Sigmoid colon (tissue), 4 donors: ENCODE results near the gene PLCD1.

Experiments used
- EP300 ChIP-seq, 4 donors: sonication (generic); formaldehyde crosslinking; IDR thresholded peaks; one replicate each; pipeline ENCODE4 v1.6.1; 2017; ENCODE audit warnings: antibody characterized with exemption in 4 of 4
- POLR2A ChIP-seq, 2 donors: fragments of 450-650 bp; IDR thresholded peaks; one replicate each; pipeline ENCODE4 v1.6.1; 2016; ENCODE audit warnings: antibody characterized with exemption in 2 of 2, mild to moderate bottlenecking in 2 of 2, moderate library complexity in 2 of 2
- POLR2AphosphoS5 ChIP-seq, 4 donors: sonication (generic); formaldehyde crosslinking; IDR thresholded peaks; one replicate each; pipeline ENCODE4 v1.6.1; 2017; ENCODE audit warnings: antibody characterized with exemption in 4 of 4
- TF ChIP-seq, protein P1 (sequence below), 4 experiments: fragments of 450-650 bp in 3 of 4; fragments of 200-600 bp in 1 of 4; IDR thresholded peaks; one replicate each; pipeline ENCODE4 v1.5.1; 2016 to 2019; ENCODE audit warnings: antibody characterized with exemption in 4 of 4, mild to moderate bottlenecking in 3 of 4, moderate library complexity in 2 of 4

DNA sequence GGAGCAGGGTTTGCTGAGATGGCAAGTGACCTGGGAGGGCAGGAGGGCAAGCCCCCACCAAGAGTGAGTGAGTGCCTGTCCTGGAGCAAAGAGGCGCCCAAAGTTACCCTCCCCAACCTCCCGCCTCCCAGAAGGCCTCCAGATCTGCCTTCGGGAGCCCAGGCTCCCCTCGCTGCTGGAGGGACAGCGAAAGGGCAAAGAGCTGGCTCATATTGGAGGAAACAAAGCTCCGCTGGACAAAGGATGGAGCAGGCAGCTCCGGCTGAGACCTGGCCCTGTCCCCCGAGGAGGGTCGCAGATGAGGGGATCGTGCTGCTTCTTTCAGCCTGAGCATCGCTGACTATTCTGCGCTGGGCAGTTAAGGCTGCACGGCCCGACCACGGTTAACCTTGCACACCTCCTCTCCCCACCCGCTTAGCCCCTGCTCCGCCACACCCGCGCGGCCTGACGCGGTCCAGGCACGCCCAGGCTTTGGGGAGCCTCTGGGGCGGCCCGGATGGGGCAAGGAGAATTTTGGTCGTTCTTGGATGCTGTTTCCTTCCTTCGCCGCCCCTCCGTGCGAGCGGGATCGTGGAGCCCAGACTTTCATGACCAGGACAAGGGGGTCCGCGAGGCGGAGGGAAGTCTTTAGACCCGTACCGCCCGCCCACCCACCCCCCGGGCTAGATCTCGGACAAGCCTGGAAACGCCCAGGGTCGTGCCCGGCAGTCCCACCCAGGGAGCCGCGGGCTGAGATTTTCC lies 651 bp downstream of the PLCD1 start:
- TF ChIP-seq, protein P1, sequence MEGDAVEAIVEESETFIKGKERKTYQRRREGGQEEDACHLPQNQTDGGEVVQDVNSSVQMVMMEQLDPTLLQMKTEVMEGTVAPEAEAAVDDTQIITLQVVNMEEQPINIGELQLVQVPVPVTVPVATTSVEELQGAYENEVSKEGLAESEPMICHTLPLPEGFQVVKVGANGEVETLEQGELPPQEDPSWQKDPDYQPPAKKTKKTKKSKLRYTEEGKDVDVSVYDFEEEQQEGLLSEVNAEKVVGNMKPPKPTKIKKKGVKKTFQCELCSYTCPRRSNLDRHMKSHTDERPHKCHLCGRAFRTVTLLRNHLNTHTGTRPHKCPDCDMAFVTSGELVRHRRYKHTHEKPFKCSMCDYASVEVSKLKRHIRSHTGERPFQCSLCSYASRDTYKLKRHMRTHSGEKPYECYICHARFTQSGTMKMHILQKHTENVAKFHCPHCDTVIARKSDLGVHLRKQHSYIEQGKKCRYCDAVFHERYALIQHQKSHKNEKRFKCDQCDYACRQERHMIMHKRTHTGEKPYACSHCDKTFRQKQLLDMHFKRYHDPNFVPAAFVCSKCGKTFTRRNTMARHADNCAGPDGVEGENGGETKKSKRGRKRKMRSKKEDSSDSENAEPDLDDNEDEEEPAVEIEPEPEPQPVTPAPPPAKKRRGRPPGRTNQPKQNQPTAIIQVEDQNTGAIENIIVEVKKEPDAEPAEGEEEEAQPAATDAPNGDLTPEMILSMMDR (IDR thresholded peaks at IDR 0.05), result no peak
- TF ChIP-seq POLR2A (IDR thresholded peaks at IDR 0.05), result no peak
- no peak for TF ChIP-seq POLR2AphosphoS5 (IDR thresholded peaks at IDR 0.05)
- TF ChIP-seq EP300 (IDR thresholded peaks at IDR 0.05), result no peak
